Activated T-helper 1 cell treated with Interleukin-2 at 50 U/mL for 16 hours (primary cell): Measurements from ENCODE around the gene FOXN3.

ENCODE experiments used
- DNase-seq: peaks from one replicate; pipeline ENCODE4 v3.0.0-alpha.2; 2020; ENCODE audit warnings: low read depth

FOXN3 gene

GRCh38 chr14:89382901-89383845 is 33.9 kb downstream of the FOXN3 start:
- no peak for DNase-seq

GRCh38 chr14:89382487-89382886 is 34.5 kb downstream of the FOXN3 start:
- DNase-seq, result no peak

- DNase-seq, result no peak
Measured at GRCh38 chr14:89379891-89380820, 36.9 kb downstream of the FOXN3 start.

- no peak for DNase-seq
Measured at GRCh38 chr14:89379006-89379405, 38.0 kb downstream of the FOXN3 start.

- DNase-seq, result no peak
Measured at GRCh38 chr14:89378119-89378518, 38.9 kb downstream of the FOXN3 start.

GRCh38 chr14:89377544-89377943 is 39.5 kb downstream of the FOXN3 start:
- no peak for DNase-seq

- DNase-seq, result no peak
Measured at GRCh38 chr14:89374908-89375307, 42.1 kb downstream of the FOXN3 start.

GRCh38 chr14:89373185-89373584 is 43.8 kb downstream of the FOXN3 start:
- DNase-seq, result no peak

- no peak for DNase-seq
Measured at GRCh38 chr14:89372512-89372883, 44.5 kb downstream of the FOXN3 start.

GRCh38 chr14:89371585-89372511 is 45.2 kb downstream of the FOXN3 start:
- no peak for DNase-seq

GRCh38 chr14:89370781-89371180 is 46.3 kb downstream of the FOXN3 start:
- no peak for DNase-seq

GRCh38 chr14:89370381-89370780 is 46.7 kb downstream of the FOXN3 start:
- DNase-seq, result no peak

GRCh38 chr14:89369656-89370055 is 47.4 kb downstream of the FOXN3 start:
- no peak for DNase-seq

- DNase-seq, result no peak
Measured at GRCh38 chr14:89368490-89369477, 48.2 kb downstream of the FOXN3 start.

- no peak for DNase-seq
Measured at GRCh38 chr14:89367779-89368120, 49.3 kb downstream of the FOXN3 start.

- DNase-seq, result no peak
Measured at GRCh38 chr14:89366864-89367778, 49.9 kb downstream of the FOXN3 start.

GRCh38 chr14:89365061-89365801 is 51.8 kb downstream of the FOXN3 start:
- DNase-seq, result peak; percentile 33

- no peak for DNase-seq
Measured at GRCh38 chr14:89364316-89364715, 52.7 kb downstream of the FOXN3 start.

GRCh38 chr14:89360277-89360676 is 56.8 kb downstream of the FOXN3 start:
- no peak for DNase-seq
